ENCODE data around the gene MSRB2.

The MSRB2 gene

GRCh38 chr10:23111517-23112286, 16.3 kb downstream of the MSRB2 start:
- no peak for DNase-seq (ENCODE audit: low read depth in 2 of 2)

- no peak for DNase-seq (ENCODE audit: low read depth in 2 of 2)
Measured at GRCh38 chr10:23114228-23114850, 19.0 kb downstream of the MSRB2 start.

GRCh38 chr10:23116486-23117205, 21.3 kb downstream of the MSRB2 start:
- no peak for DNase-seq (ENCODE audit: low read depth in 2 of 2)

- no peak for DNase-seq (ENCODE audit: low read depth in 2 of 2)
Measured at GRCh38 chr10:23120001-23120934, 24.9 kb downstream of the MSRB2 start.

- no peak for DNase-seq (ENCODE audit: low read depth in 2 of 2)
Measured at GRCh38 chr10:23121135-23121534, 25.8 kb downstream of the MSRB2 start.

GRCh38 chr10:23136462-23136861, 41.1 kb downstream of the MSRB2 start:
- no peak for DNase-seq (ENCODE audit: low read depth in 2 of 2)

GRCh38 chr10:23139677-23140076, 44.3 kb downstream of the MSRB2 start:
- DNase-seq (ENCODE audit: low read depth in 2 of 2): no peak

GRCh38 chr10:23141995-23142394, 46.6 kb downstream of the MSRB2 start:
- DNase-seq (ENCODE audit: low read depth in 2 of 2): no peak

GRCh38 chr10:23146258-23146657, 50.9 kb downstream of the MSRB2 start:
- no peak for DNase-seq (ENCODE audit: low read depth in 2 of 2)

- no peak for DNase-seq (ENCODE audit: low read depth in 2 of 2)
Measured at GRCh38 chr10:23147035-23147434, 51.7 kb downstream of the MSRB2 start.

GRCh38 chr10:23148214-23148613, 52.8 kb downstream of the MSRB2 start:
- DNase-seq (ENCODE audit: low read depth in 2 of 2): no peak

- no peak for DNase-seq (ENCODE audit: low read depth in 2 of 2)
Measured at GRCh38 chr10:23150091-23150490, 54.7 kb downstream of the MSRB2 start.

- no peak for DNase-seq (ENCODE audit: low read depth in 2 of 2)
Measured at GRCh38 chr10:23150610-23151009, 55.2 kb downstream of the MSRB2 start.

- DNase-seq (ENCODE audit: low read depth in 2 of 2): no peak
Measured at GRCh38 chr10:23151071-23151470, 55.7 kb downstream of the MSRB2 start.

- no peak for DNase-seq (ENCODE audit: low read depth in 2 of 2)
Measured at GRCh38 chr10:23155169-23155568, 59.8 kb downstream of the MSRB2 start.

GRCh38 chr10:23156447-23157150, 61.2 kb downstream of the MSRB2 start:
- DNase-seq (ENCODE audit: low read depth in 2 of 2): no peak

- DNase-seq (ENCODE audit: low read depth in 2 of 2): no peak
Measured at GRCh38 chr10:23157239-23157681, 61.9 kb downstream of the MSRB2 start.

GRCh38 chr10:23157691-23158369, 62.5 kb downstream of the MSRB2 start:
- no peak for DNase-seq (ENCODE audit: low read depth in 2 of 2)

- DNase-seq (ENCODE audit: low read depth in 2 of 2): no peak
Measured at GRCh38 chr10:23158370-23158769, 63.0 kb downstream of the MSRB2 start.

- no peak for DNase-seq (ENCODE audit: low read depth in 2 of 2)
Measured at GRCh38 chr10:23171232-23171876, 76.0 kb downstream of the MSRB2 start.
